GM18511 (cell line): ENCODE data around the gene DNM3.
"Not testable (repeated sequence)": the region's sequence is repeated elsewhere in the genome, so short reads cannot be mapped to it uniquely, and the experiment has no call there.

Experiments used
- ATAC-seq: cut with Tn5 transposase; IDR thresholded peaks from one replicate; pipeline ENCODE4 v1.9.1; 2021; ENCODE audit warnings: mild to moderate bottlenecking, moderate library complexity; ENCODE audit not compliant: unreplicated experiment

DNM3 gene

GRCh38 chr1:172404121-172404520, 562.8 kb downstream of the DNM3 start:
- no peak for ATAC-seq

GRCh38 chr1:172405912-172406311, 564.6 kb downstream of the DNM3 start:
- ATAC-seq, result no peak

- ATAC-seq, result no peak
These were observed 565.7 kb downstream of the DNM3 start for GRCh38 chr1:172406968-172407367.

- no peak for ATAC-seq
These were observed 567.7 kb downstream of the DNM3 start for GRCh38 chr1:172408958-172409357.

- no peak for ATAC-seq
These were observed 568.7 kb downstream of the DNM3 start for GRCh38 chr1:172410027-172410426.

- ATAC-seq, result no peak
These were observed 570.6 kb downstream of the DNM3 start for GRCh38 chr1:172411791-172412338.

GRCh38 chr1:172414331-172414730, 573.0 kb downstream of the DNM3 start:
- no peak for ATAC-seq

GRCh38 chr1:172416496-172417035, 575.3 kb downstream of the DNM3 start:
- no peak for ATAC-seq

- ATAC-seq, result no peak
These were observed 576.3 kb downstream of the DNM3 start for GRCh38 chr1:172417557-172417956.

GRCh38 chr1:172420385-172420784, 579.1 kb downstream of the DNM3 start, which contains the start of gene C1orf105:
Gene C1orf105 (plus strand): TSS chr1:172420685. CDS start chr1:172420886, 201 bp downstream.
- ATAC-seq, result no peak

GRCh38 chr1:172421974-172422604, 580.8 kb downstream of the DNM3 start:
- ATAC-seq, result no peak

- no peak for ATAC-seq
These were observed 582.0 kb downstream of the DNM3 start for GRCh38 chr1:172423336-172423735.

GRCh38 chr1:172425339-172425738, 584.0 kb downstream of the DNM3 start:
- ATAC-seq, result no peak

GRCh38 chr1:172427191-172427590, 585.9 kb downstream of the DNM3 start:
- ATAC-seq, result no peak

GRCh38 chr1:172429331-172430127, 588.2 kb downstream of the DNM3 start:
- ATAC-seq, result peak; percentile 55

- ATAC-seq, result no peak
These were observed 588.8 kb downstream of the DNM3 start for GRCh38 chr1:172430128-172430454.

GRCh38 chr1:172431204-172431603, 589.9 kb downstream of the DNM3 start:
- ATAC-seq, result no peak

- ATAC-seq, result no peak
These were observed 590.5 kb downstream of the DNM3 start for GRCh38 chr1:172431721-172432192.

GRCh38 chr1:172437183-172437582, 595.9 kb downstream of the DNM3 start:
- not testable (repeated sequence) for ATAC-seq

- ATAC-seq, result no peak
These were observed 601.1 kb downstream of the DNM3 start for GRCh38 chr1:172442404-172442803.

- no peak for ATAC-seq
These were observed 601.7 kb downstream of the DNM3 start for GRCh38 chr1:172442843-172443565.
